ENCODE measurements around the gene ALCAM. TPM values are rescaled to one million over a fixed set of nuclear protein-coding genes. Genes with fewer than 3 reads are reported as not detected.

Gene ALCAM
- polyA plus RNA-seq, 1 donor from 2014 or later = 94.7 TPM

GRCh38 chr3:105459566-105460290, 93.0 kb downstream of the ALCAM start:
- H3K4me2 ChIP-seq (ENCODE audit: low read length) = no peak overlapping the region

GRCh38 chr3:105463620-105464019, 96.9 kb downstream of the ALCAM start:
- H4K20me1 ChIP-seq (ENCODE audit: insufficient read depth) = no peaks in the 10 kb centered on the region
- no peaks in the 10 kb centered on the region for H3K9me3 ChIP-seq (ENCODE audit: low read length)
- no peaks in the 10 kb centered on the region for H3K27me3 ChIP-seq (ENCODE audit: insufficient read depth, low read depth, low read length)
- no peak overlapping the region for H3K27ac ChIP-seq (ENCODE audit: low read length)
- no peak overlapping the region for H2AFZ ChIP-seq (ENCODE audit: low read depth, low read length)
- no peak overlapping the region for H3K9ac ChIP-seq (ENCODE audit: low read length)
- H3K79me2 ChIP-seq (replicated peaks; ENCODE audit: insufficient read depth, low read length) = no peaks in the 10 kb centered on the region
- H3K4me2 ChIP-seq (ENCODE audit: low read length) = no peak overlapping the region
- H3F3A ChIP-seq (ENCODE audit: insufficient read depth, low read length, poor library complexity, severe bottlenecking) = no peaks in the 10 kb centered on the region
- TF ChIP-seq SMC3 (conservative IDR thresholded peaks at IDR 0.05; ENCODE audit: poor library complexity) (no peak), REST (IDR thresholded peaks at IDR 0.05; ENCODE audit: borderline replicate concordance) (no peak), EZH2 (IDR thresholded peaks at IDR 0.05; ENCODE audit: borderline replicate concordance, insufficient read depth, low read length, poor library complexity, severe bottlenecking) (no peak), EP300 (conservative IDR thresholded peaks at IDR 0.05; ENCODE audit: poor library complexity, severe bottlenecking) (no peak)
- H3K36me3 ChIP-seq (ENCODE audit: insufficient read depth, low read length) = no peaks in the 10 kb centered on the region
- no peak overlapping the region for H3K4me3 ChIP-seq (ENCODE audit: low read length)
- H3K9me2 ChIP-seq (ENCODE audit: insufficient read depth, low read length) = no peaks in the 10 kb centered on the region

More at GRCh38 chr3:105459566-105460290, 93.0 kb downstream of the ALCAM start:
- Histone ChIP-seq H3K36me3 (ENCODE audit: insufficient read depth, low read length) (no peaks in the 10 kb centered on the region), H3K79me2 (replicated peaks; ENCODE audit: insufficient read depth, low read length) (no peaks in the 10 kb centered on the region), H3K9me2 (ENCODE audit: insufficient read depth, low read length) (no peaks in the 10 kb centered on the region), H3K27me3 (ENCODE audit: insufficient read depth, low read depth, low read length) (no peaks in the 10 kb centered on the region), H3K9me3 (ENCODE audit: low read length) (no peaks in the 10 kb centered on the region), H4K20me1 (ENCODE audit: insufficient read depth) (no peaks in the 10 kb centered on the region), H3K4me3 (ENCODE audit: low read length) (no peak overlapping the region), H3K9ac (ENCODE audit: low read length) (no peak overlapping the region), H3F3A (ENCODE audit: insufficient read depth, low read length, poor library complexity, severe bottlenecking) (no peaks in the 10 kb centered on the region), H2AFZ (ENCODE audit: low read depth, low read length) (no peak overlapping the region), H3K27ac (ENCODE audit: low read length) (no peak overlapping the region)
- TF ChIP-seq POLR2AphosphoS5 (IDR thresholded peaks at IDR 0.05) = no peak
- no peak for TF ChIP-seq REST (IDR thresholded peaks at IDR 0.05; ENCODE audit: borderline replicate concordance)

Measured in neural cell (in vitro differentiated cells).